ENCODE results near the gene PSMB3. TPM values are rescaled to one million over a fixed set of nuclear protein-coding genes. Genes with fewer than 3 reads are reported as not detected.
A peak's percentile ranks its signal among the peaks of the same experiment; 100 is the strongest.

PSMB3 gene
- total and polyA plus RNA-seq, 11 donors, result 145 to 305 (median 199) TPM

- Histone ChIP-seq H3K27ac (peak overlapping the region; percentile 85 to 98 (median 92)), H3K27me3 (no peaks in the 10 kb centered on the region), H3K4me3 (peak overlapping the region; percentile 53 to 98 (median 71)), H3K36me3 (peaks cover 0 to 34% (median 16%) of the 10 kb centered on the region in 9 donors), H3K9me3 (no peaks in the 10 kb centered on the region), H3K4me1 (peaks cover 0 to 68% (median 39%) of the 10 kb centered on the region in 12 donors)
- intact Hi-C loops (cut with DNase I), result loop anchor here in 9 of 10 donors (1.0 to 10.0 kb wide), 8 partner anchors 18 to 266 kb away; partner anchors contain the start of genes PCGF2 (in 2 of the 9), PSMB3 (in 2 of the 9) and MLLT6 (in 1 of the 9)
- WGBS, 4 donors, result 8 to 17% (median 15%) methylated on average over 18 to 27 of the region's 27 CpGs
- TF ChIP-seq POLR2A (IDR thresholded peaks at IDR 0.05), result no peak
- no peak for TF ChIP-seq CTCF (IDR thresholded peaks at IDR 0.05)
- peak; percentile 80 to 91 (median 88) for DNase-seq
- ATAC-seq, result peak; percentile 37 to 67 (median 58)
Measured at GRCh38 chr17:38730526-38731379, 21.8 kb upstream of the PSMB3 start.

GRCh38 chr17:38731526-38732294 lies 20.8 kb upstream of the PSMB3 start:
- Histone ChIP-seq H3K27me3 (no peaks in the 10 kb centered on the region), H3K27ac (peak overlapping the region in 10 of 12 donors; percentile 85 to 98 (median 92)), H3K4me3 (peak overlapping the region in 7 of 12 donors; percentile 6 to 98 (median 76)), H3K36me3 (peaks cover 0 to 41% (median 25%) of the 10 kb centered on the region in 9 donors), H3K4me1 (peaks cover 0 to 74% (median 43%) of the 10 kb centered on the region in 12 donors), H3K9me3 (no peaks in the 10 kb centered on the region)
- WGBS, 4 donors, result 73 to 92% (median 84%) methylated on average over 6 to 8 of the region's 8 CpGs
- DNase-seq (no peak), ATAC-seq (no peak)
- no peak for TF ChIP-seq CTCF (IDR thresholded peaks at IDR 0.05)
- TF ChIP-seq POLR2A (IDR thresholded peaks at IDR 0.05), result no peak
- intact Hi-C loops (cut with DNase I), result loop anchor here in 8 of 10 donors (2.0 to 10.0 kb wide), 6 partner anchors 17 to 267 kb away; partner anchors contain the start of genes PCGF2 (in 2 of the 8), MLLT6 (in 1 of the 8) and PSMB3 (in 1 of the 8)

GRCh38 chr17:38732376-38733281 lies 19.9 kb upstream of the PSMB3 start:
- peaks cover 0 to 74% (median 41%) of the 10 kb centered on the region in 12 donors for H3K4me1 ChIP-seq
- H3K36me3 ChIP-seq, result peaks cover 0 to 46% (median 28%) of the 10 kb centered on the region in 9 donors
- H3K27ac ChIP-seq, result peak overlapping the region in 10 of 12 donors; percentile 23 to 95 (median 90)

More at GRCh38 chr17:38732376-38733281, 19.9 kb upstream of the PSMB3 start:
- ATAC-seq (peak; percentile 34 to 42 (median 38)), DNase-seq (peak in 2 of 5 donors; percentile 63 to 73)
- H3K4me3 ChIP-seq, result no peak overlapping the region
- H3K9me3 ChIP-seq, result no peaks in the 10 kb centered on the region
- no peak for TF ChIP-seq POLR2A (IDR thresholded peaks at IDR 0.05)
- no peak for TF ChIP-seq CTCF (IDR thresholded peaks at IDR 0.05)
- intact Hi-C loops (cut with DNase I), result loop anchor here in 7 of 10 donors (5.0 to 10.0 kb wide), 3 partner anchors 40 to 268 kb away; no protein-coding TSS in a partner anchor
- 64 to 68% (median 65%) methylated on average over 7 of the region's 7 CpGs for WGBS, 4 donors
- H3K27me3 ChIP-seq, result no peaks in the 10 kb centered on the region
